ENCODE results near the gene TUFM. TPM values are rescaled to one million over a fixed set of nuclear protein-coding genes. Genes with fewer than 3 reads are reported as not detected.

Gene TUFM
- total RNA-seq, 2 experiments from 2014 or later: 276 to 289 TPM

- CTCF ChIA-PET: interaction anchor here (1.0 to 1.9 kb wide), 4 partner anchors 14 to 19 kb away, joined by 3 to 5 read pairs (median 4); no protein-coding TSS in a partner anchor
- DNase-seq: no peak
Measured at GRCh38 chr16:28845761-28846079, 428 bp downstream of the TUFM start.

DNA sequence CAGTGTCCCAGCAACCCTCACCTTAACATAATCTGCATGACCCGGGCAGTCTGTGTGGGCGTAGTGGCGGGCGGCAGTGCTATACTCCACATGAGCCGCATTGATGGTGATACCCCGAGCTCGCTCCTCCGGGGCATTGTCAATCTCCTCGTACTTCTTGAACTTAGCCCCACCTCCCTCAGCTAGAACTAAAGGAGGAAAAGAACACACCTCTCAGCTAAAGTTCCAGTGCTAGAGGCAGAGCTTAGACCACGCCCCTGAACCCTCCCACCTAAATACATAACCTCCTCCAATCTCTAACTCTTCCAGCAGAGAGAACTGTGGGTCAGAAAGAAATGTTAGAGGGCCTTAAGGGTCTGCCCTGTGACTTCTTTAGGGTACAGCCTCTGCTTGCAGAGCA is 855 bp downstream of the TUFM start:
- intact Hi-C loops (cut with micrococcal nuclease): no loop called here
- H3K4me1 Mint-ChIP-seq (ENCODE audit: low read depth): peaks cover 28% of the 10 kb centered on the region
- peaks cover 25% of the 10 kb centered on the region for H3K36me3 Mint-ChIP-seq (ENCODE audit: low read depth)

More at GRCh38 chr16:28845761-28846079, 428 bp downstream of the TUFM start:
- Mint-ChIP-seq H3K4me3 (peak overlapping the region; percentile 98), H3K27me3 (ENCODE audit: low read depth) (no peaks in the 10 kb centered on the region), H3K27ac (peak overlapping the region; percentile 96), H3K36me3 (ENCODE audit: low read depth) (peaks cover 25% of the 10 kb centered on the region), H3K4me1 (ENCODE audit: low read depth) (peaks cover 28% of the 10 kb centered on the region), H3K9me3 (no peaks in the 10 kb centered on the region)
- intact Hi-C loops (cut with micrococcal nuclease): loop anchor here (1.0 to 2.0 kb wide), 5 partner anchors 18 to 105 kb away; partner anchors contain the start of genes ATP2A1, NFATC2IP, RABEP2 and SH2B1

GRCh38 chr16:28844226-28844885 is 1.8 kb downstream of the TUFM start:
- intact Hi-C loops (cut with micrococcal nuclease): no loop called here
- Mint-ChIP-seq H3K4me1 (ENCODE audit: low read depth) (peaks cover 28% of the 10 kb centered on the region), H3K9me3 (no peaks in the 10 kb centered on the region), H3K27ac (no peak overlapping the region), H3K36me3 (ENCODE audit: low read depth) (peaks cover 27% of the 10 kb centered on the region), H3K4me3 (peak overlapping the region; percentile 98), H3K27me3 (ENCODE audit: low read depth) (no peaks in the 10 kb centered on the region)
- no peak for DNase-seq
- CTCF ChIA-PET: interaction anchor here (0.9 to 1.0 kb wide), 2 partner anchors 17 to 101 kb away, joined by 3 to 4 read pairs; no protein-coding TSS in a partner anchor

More for the DNA sequence above, 855 bp downstream of the TUFM start:
- Mint-ChIP-seq H3K27me3 (ENCODE audit: low read depth) (no peaks in the 10 kb centered on the region), H3K4me3 (peak overlapping the region; percentile 98), H3K9me3 (no peaks in the 10 kb centered on the region), H3K27ac (peak overlapping the region; percentile 96)
- CTCF ChIA-PET: interaction anchor here (0.9 to 1.0 kb wide), 2 partner anchors 18 to 100 kb away, joined by 3 to 4 read pairs; no protein-coding TSS in a partner anchor
- DNase-seq: peak; percentile 22

DNA sequence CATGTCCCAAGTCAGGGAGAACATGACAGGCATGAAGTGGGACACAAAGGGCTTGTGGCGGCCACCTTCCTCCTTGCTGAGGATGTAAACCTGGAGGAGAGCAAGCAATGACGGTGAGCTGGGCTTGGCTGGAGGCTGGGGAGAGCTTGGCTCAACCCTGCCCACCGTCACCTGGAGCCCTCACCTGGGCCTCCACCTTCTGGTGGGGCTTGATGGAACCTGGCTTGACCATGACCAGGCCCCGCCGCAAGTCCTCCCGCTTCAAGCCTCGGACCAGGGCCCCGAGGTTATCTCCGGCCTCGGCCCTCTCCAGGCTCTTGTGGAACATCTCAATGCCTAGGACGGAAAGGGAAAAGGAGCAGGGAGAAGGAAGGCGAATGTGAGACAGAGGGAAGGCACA is 2.4 kb downstream of the TUFM start:
- H3K36me3 Mint-ChIP-seq (ENCODE audit: low read depth): peaks cover 27% of the 10 kb centered on the region
- no peaks in the 10 kb centered on the region for H3K27me3 Mint-ChIP-seq (ENCODE audit: low read depth)
- intact Hi-C loops (cut with micrococcal nuclease): no loop called here
- H3K4me3 Mint-ChIP-seq: no peak overlapping the region
- H3K9me3 Mint-ChIP-seq: no peaks in the 10 kb centered on the region
- H3K4me1 Mint-ChIP-seq (ENCODE audit: low read depth): peaks cover 26% of the 10 kb centered on the region
- DNase-seq: no peak
- CTCF ChIA-PET: no interaction called here
- H3K27ac Mint-ChIP-seq: no peak overlapping the region

GRCh38 chr16:28842696-28843095 is 3.5 kb downstream of the TUFM start:
- CTCF ChIA-PET: interaction anchor here (0.6 to 1.2 kb wide), 4 partner anchors 12 to 103 kb away, joined by 3 to 4 read pairs (median 3); no protein-coding TSS in a partner anchor
- no peaks in the 10 kb centered on the region for H3K9me3 Mint-ChIP-seq
- H3K27me3 Mint-ChIP-seq (ENCODE audit: low read depth): no peaks in the 10 kb centered on the region
- no peak for DNase-seq
- no peak overlapping the region for H3K4me3 Mint-ChIP-seq
- peaks cover 32% of the 10 kb centered on the region for H3K4me1 Mint-ChIP-seq (ENCODE audit: low read depth)
- intact Hi-C loops (cut with micrococcal nuclease): no loop called here
- peak overlapping the region; percentile 68 for H3K27ac Mint-ChIP-seq
- H3K36me3 Mint-ChIP-seq (ENCODE audit: low read depth): peaks cover 35% of the 10 kb centered on the region

GRCh38 chr16:28839899-28840298 is 6.2 kb downstream of the TUFM start:
- H3K36me3 Mint-ChIP-seq (ENCODE audit: low read depth): peaks cover 41% of the 10 kb centered on the region
- no peaks in the 10 kb centered on the region for H3K27me3 Mint-ChIP-seq (ENCODE audit: low read depth)
- intact Hi-C loops (cut with micrococcal nuclease): no loop called here
- no peaks in the 10 kb centered on the region for H3K9me3 Mint-ChIP-seq
- peak overlapping the region; percentile 70 for H3K27ac Mint-ChIP-seq
- no peak for DNase-seq
- H3K4me1 Mint-ChIP-seq (ENCODE audit: low read depth): peaks cover 30% of the 10 kb centered on the region
- CTCF ChIA-PET: no interaction called here
- H3K4me3 Mint-ChIP-seq: no peak overlapping the region

DNA sequence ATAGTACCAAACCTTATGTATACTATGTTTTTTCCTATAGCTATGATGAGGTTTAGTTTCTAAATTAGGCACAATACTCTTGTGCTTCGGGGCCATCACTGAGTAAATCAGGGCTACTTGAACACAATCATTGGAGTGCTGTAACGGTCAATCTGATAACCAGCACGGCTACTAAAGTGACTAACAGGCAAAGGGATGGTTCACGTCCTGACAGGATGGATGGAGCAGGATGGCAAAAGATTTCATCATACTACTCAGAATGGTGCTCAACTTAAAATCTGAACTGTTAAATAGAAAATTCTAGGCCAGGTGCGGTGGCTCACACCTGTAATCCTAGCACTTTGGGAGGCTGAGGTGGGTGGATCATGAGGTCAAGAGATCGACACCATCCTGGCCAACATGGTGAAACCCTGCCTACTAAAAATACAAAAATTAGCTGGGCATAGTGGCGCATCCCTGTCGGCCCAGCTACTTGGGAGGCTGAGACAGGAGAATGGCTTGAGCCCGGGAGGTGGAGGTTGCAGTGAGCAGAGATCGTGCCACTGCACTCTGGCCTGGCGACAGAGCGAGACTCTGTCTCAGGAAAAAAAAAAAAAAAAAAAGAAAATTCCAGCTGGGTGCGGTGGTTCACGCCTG is 7.0 kb downstream of the TUFM start:
- no peak overlapping the region for H3K4me3 Mint-ChIP-seq
- H3K4me1 Mint-ChIP-seq (ENCODE audit: low read depth): peaks cover 23% of the 10 kb centered on the region
- H3K9me3 Mint-ChIP-seq: no peaks in the 10 kb centered on the region
- H3K27me3 Mint-ChIP-seq (ENCODE audit: low read depth): no peaks in the 10 kb centered on the region
- peak overlapping the region; percentile 70 for H3K27ac Mint-ChIP-seq
- peaks cover 41% of the 10 kb centered on the region for H3K36me3 Mint-ChIP-seq (ENCODE audit: low read depth)
- DNase-seq: no peak
- CTCF ChIA-PET: no interaction called here
- intact Hi-C loops (cut with micrococcal nuclease): no loop called here

- peaks cover 46% of the 10 kb centered on the region for H3K36me3 Mint-ChIP-seq (ENCODE audit: low read depth)
- H3K4me1 Mint-ChIP-seq (ENCODE audit: low read depth): peaks cover 22% of the 10 kb centered on the region
- CTCF ChIA-PET: no interaction called here
- intact Hi-C loops (cut with micrococcal nuclease): loop anchor here (1.0 kb wide), 1 partner anchor 14 kb away; no protein-coding TSS in a partner anchor
- H3K9me3 Mint-ChIP-seq: no peaks in the 10 kb centered on the region
- H3K27ac Mint-ChIP-seq: peak overlapping the region; percentile 69
- H3K4me3 Mint-ChIP-seq: no peak overlapping the region
- DNase-seq: no peak
- H3K27me3 Mint-ChIP-seq (ENCODE audit: low read depth): no peaks in the 10 kb centered on the region
Measured at GRCh38 chr16:28838558-28838918, 7.6 kb downstream of the TUFM start.

GRCh38 chr16:28837672-28838557 is 8.2 kb downstream of the TUFM start:
- Mint-ChIP-seq H3K27me3 (ENCODE audit: low read depth) (no peaks in the 10 kb centered on the region), H3K4me1 (ENCODE audit: low read depth) (peaks cover 20% of the 10 kb centered on the region), H3K27ac (peak overlapping the region; percentile 69), H3K36me3 (ENCODE audit: low read depth) (peaks cover 50% of the 10 kb centered on the region), H3K9me3 (no peaks in the 10 kb centered on the region), H3K4me3 (no peak overlapping the region)
- intact Hi-C loops (cut with micrococcal nuclease): loop anchor here (1.0 kb wide), 1 partner anchor 14 kb away; no protein-coding TSS in a partner anchor
- CTCF ChIA-PET: no interaction called here
- no peak for DNase-seq

- CTCF ChIA-PET: no interaction called here
- no peaks in the 10 kb centered on the region for H3K9me3 Mint-ChIP-seq
- intact Hi-C loops (cut with micrococcal nuclease): no loop called here
- peaks cover 20% of the 10 kb centered on the region for H3K4me1 Mint-ChIP-seq (ENCODE audit: low read depth)
- no peak overlapping the region for H3K4me3 Mint-ChIP-seq
- H3K36me3 Mint-ChIP-seq (ENCODE audit: low read depth): peaks cover 56% of the 10 kb centered on the region
- no peak for DNase-seq
- no peaks in the 10 kb centered on the region for H3K27me3 Mint-ChIP-seq (ENCODE audit: low read depth)
- H3K27ac Mint-ChIP-seq: peak overlapping the region; percentile 51
Measured at GRCh38 chr16:28836761-28837064, 9.4 kb downstream of the TUFM start.

- DNase-seq: no peak
- H3K27ac Mint-ChIP-seq: peak overlapping the region; percentile 51
- CTCF ChIA-PET: no interaction called here
Measured at GRCh38 chr16:28835864-28836760, 10.0 kb downstream of the TUFM start.

More at GRCh38 chr16:28835864-28836760, 10.0 kb downstream of the TUFM start:
- H3K4me3 Mint-ChIP-seq: no peak overlapping the region
- no peaks in the 10 kb centered on the region for H3K27me3 Mint-ChIP-seq (ENCODE audit: low read depth)
- intact Hi-C loops (cut with micrococcal nuclease): no loop called here
- peaks cover 55% of the 10 kb centered on the region for H3K36me3 Mint-ChIP-seq (ENCODE audit: low read depth)
- peaks cover 20% of the 10 kb centered on the region for H3K4me1 Mint-ChIP-seq (ENCODE audit: low read depth)
- no peaks in the 10 kb centered on the region for H3K9me3 Mint-ChIP-seq
